LNCaP clone FGC (cell line): ENCODE measurements around the gene SYNPO2.
"Not testable (repeated sequence)": the region's sequence is repeated elsewhere in the genome, so short reads cannot be mapped to it uniquely, and the experiment has no call there.

ENCODE experiments used
- DNase-seq: peaks from one replicate; pipeline ENCODE4 v3.0.0-alpha.2; 2011; ENCODE audit warnings: low read depth
- H3K4me3 ChIP-seq: 2 replicates; pipeline ENCODE4 v1.5.1; 2011; ENCODE audit warnings: mild to moderate bottlenecking, low read depth, low read length, control low read depth
- TF ChIP-seq, protein P1 (sequence below): IDR thresholded peaks from 2 replicates; pipeline ENCODE4 v1.5.1; 2012; ENCODE audit warnings: mild to moderate bottlenecking; ENCODE audit not compliant: control insufficient read depth, insufficient read depth; ENCODE audit errors: extremely low read depth

The SYNPO2 gene

DNA sequence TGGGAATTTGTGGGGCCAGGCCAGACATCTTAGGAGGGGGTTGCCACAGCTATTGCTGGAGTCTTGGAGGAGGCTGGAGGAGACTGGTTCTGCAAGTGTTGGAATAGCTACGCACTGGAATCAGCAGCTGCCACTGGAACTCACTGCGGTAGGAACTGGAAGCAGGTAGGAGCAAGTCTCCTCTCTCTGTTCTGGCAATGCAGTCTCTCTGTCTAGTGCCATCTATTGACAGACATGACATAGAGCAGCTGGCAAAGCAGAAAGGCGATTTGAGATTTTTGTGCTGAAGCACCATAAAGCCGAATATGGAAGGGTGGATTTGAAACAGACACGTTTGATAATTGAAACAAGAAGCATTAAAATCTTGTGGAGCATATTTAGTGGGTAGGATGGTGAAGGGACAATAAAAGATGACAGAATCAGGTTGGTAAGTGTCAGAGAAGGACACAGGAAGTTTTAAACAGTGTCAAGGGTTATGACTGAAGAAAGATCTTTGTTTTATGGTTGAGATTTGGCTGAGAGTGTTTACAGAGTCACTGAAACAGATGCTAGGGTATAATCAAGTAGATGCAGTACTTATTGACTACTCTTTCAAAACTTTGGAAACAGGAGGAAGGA lies 23.5 kb upstream of the SYNPO2 start:
- no peak overlapping the region for H3K4me3 ChIP-seq
- peak; percentile 72 for DNase-seq
- TF ChIP-seq, protein P1, sequence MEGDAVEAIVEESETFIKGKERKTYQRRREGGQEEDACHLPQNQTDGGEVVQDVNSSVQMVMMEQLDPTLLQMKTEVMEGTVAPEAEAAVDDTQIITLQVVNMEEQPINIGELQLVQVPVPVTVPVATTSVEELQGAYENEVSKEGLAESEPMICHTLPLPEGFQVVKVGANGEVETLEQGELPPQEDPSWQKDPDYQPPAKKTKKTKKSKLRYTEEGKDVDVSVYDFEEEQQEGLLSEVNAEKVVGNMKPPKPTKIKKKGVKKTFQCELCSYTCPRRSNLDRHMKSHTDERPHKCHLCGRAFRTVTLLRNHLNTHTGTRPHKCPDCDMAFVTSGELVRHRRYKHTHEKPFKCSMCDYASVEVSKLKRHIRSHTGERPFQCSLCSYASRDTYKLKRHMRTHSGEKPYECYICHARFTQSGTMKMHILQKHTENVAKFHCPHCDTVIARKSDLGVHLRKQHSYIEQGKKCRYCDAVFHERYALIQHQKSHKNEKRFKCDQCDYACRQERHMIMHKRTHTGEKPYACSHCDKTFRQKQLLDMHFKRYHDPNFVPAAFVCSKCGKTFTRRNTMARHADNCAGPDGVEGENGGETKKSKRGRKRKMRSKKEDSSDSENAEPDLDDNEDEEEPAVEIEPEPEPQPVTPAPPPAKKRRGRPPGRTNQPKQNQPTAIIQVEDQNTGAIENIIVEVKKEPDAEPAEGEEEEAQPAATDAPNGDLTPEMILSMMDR: peak; percentile 88

DNA sequence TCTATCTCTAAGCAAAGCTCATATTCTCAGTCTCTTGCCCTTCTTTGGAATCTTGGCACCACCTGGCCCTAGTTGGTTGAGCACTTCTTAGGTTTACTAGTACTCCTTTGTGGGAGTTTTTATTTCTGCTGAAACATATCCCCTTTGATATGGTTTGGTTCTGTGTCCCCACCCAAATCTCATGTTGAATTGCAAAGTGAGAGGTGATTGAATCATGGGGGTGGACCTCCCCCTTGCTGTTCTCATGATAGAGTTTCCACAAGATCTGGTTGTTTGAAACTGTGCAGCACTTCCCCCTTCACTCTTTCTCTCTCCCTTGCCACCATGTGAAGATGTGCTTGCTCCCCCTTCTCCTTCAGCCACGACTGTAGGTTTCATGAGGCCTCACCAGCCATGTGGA lies 22.2 kb upstream of the SYNPO2 start:
- H3K4me3 ChIP-seq: no peak overlapping the region
- TF ChIP-seq, protein P1: no peak
- no peak for DNase-seq

DNA sequence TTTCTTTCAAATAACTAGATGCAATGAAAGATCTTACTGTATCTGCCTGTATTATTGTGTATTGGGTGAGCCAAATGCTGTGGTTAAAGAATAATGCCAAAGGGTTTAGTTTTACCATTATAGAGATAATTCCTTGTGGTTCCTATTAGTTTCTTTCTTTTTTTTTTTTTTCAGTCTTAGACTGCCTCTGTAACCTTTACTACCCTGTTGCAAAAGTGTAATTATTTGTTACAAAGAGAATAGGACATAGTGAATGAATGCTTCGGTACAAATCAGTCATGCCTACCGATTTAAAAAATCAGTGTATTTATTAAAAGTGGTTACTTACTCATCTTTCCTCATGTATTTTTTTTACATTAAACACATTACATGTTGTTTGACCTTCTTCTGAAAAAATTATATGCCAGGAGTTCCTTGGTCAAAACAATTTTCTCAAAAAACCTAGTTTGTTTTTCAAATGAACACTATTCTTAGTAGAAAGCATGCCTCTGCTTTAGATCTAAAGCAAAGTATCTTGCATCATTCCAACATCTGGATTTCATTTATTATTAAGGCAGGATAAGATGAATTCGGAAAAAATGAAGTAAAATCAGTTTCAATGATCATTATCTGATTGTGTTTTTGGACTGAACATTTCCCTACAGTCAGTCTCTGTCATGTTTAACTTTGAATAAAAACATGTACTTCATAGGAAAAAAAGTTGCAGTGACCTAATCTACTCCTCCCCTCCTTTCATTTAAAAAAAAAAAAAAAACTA lies 21.2 kb upstream of the SYNPO2 start:
- no peak for DNase-seq
- TF ChIP-seq, protein P1: no peak
- H3K4me3 ChIP-seq: no peak overlapping the region

DNA sequence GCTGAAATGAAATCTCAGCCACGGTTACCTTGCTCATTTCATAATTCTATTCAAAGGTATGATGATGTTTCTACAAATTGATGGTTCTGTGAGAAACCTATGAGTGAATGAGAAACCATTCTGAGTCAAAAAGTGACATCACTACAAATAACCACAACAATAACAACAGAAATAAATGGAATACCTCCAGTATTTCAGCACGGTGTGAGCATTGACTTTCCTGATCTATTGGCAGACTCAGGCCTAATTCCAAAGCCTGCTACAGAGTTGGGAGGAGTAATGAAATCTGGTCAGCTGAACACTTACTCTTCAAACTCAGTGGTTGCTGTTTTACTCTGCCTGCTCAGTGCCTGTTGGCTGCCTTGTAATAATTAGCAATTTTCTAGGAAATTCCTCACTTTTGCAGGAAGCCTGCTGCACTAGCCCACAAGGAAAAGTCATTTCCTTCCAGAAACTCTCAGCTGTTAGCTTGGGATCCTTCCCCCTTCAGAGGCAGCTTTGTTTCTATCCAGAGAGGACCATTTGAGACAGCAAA lies 18.8 kb upstream of the SYNPO2 start:
- TF ChIP-seq, protein P1: no peak
- no peak overlapping the region for H3K4me3 ChIP-seq
- no peak for DNase-seq

DNA sequence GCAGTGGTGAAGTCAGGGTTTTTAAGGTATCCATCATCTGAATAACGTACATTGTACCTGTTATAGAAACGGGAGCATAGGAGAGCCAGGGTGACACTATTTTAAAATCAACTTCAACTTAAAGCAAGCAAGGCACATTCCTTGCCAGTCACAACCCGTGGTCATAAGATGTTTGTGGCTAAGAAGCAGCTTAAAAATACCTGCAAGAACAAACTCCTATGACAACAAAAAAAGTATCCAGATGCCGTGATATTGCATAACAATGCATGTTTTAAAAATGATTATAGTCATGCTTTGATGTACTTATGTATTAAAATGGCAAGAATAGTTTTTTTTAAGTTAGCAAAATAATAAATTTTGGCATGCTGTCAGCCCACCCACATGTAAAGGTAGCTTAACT lies 16.5 kb upstream of the SYNPO2 start:
- no peak overlapping the region for H3K4me3 ChIP-seq
- TF ChIP-seq, protein P1: no peak
- no peak for DNase-seq

DNA sequence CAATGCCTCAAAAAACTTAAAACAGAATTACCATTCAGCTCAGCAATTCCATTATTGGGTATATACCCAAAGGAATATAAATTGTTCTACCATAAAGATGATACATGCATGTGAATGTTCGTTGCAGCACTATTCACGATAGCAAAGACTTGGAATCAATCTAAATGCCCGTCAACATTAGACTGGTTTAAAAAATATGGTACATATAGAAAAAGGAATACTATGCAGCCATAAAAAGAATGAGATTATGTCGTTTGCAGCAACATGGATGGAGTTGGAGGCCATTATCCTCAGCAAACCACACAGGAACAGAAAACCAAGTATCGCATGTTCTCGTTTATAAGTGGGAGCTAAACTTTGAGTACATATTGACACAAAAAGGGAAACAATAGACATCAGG lies 10.9 kb upstream of the SYNPO2 start:
- no peak for DNase-seq
- TF ChIP-seq, protein P1: no peak
- H3K4me3 ChIP-seq: no peak overlapping the region

DNA sequence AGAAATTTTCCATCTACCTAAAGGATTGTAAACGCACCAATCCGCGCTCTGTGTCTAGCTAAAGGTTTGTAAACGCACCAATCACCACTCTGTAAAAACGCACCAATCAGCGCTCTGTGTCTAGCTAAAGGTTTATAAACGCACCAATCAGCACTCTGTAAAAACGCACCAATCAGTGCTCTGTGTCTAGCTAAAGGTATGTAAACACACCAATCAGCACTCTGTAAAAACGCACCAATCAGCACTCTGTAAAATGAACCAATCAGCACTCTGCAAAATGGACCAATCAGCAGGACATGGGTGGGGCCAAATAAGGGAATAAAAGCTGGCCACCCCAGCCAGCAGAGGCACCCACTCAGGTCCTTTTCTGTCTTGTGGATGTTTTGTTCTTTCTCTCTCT lies 10.1 kb upstream of the SYNPO2 start:
- H3K4me3 ChIP-seq, DNase-seq: not testable (repeated sequence)
